WI38 (cell line): ENCODE measurements around the gene ELMOD3.

Source experiments
- H3K4me3 ChIP-seq: 2 replicates; pipeline ENCODE4 v1.5.1; 2011; ENCODE audit warnings: low read depth, mild to moderate bottlenecking, control low read depth, low read length
- TF ChIP-seq, protein P1 (sequence below): IDR thresholded peaks from 2 replicates; pipeline ENCODE4 v1.5.1; 2012; ENCODE audit warnings: low read depth, mild to moderate bottlenecking, control low read depth, low read length

The ELMOD3 gene

DNA sequence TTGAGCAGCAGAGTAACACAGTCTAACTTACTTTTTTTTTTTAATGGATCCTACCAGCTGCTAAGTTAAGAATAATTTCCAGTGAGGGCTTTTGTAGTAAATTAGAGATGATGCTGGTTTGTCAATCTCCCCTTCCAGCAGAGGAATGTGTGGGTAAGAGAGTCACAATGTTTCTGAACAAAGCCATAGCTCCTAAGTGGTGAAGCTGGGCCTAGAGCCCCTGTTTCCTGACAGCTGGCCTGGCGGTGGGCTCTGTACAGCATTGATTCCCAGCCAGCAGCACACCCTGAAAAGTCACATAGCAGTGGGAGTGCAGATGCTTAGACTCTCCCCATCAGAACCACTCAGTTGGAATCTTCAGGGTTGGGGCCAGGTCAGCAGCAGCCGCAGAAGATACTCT, 31.2 kb downstream of the ELMOD3 start:
- H3K4me3 ChIP-seq: no peak overlapping the region
- TF ChIP-seq, protein P1, sequence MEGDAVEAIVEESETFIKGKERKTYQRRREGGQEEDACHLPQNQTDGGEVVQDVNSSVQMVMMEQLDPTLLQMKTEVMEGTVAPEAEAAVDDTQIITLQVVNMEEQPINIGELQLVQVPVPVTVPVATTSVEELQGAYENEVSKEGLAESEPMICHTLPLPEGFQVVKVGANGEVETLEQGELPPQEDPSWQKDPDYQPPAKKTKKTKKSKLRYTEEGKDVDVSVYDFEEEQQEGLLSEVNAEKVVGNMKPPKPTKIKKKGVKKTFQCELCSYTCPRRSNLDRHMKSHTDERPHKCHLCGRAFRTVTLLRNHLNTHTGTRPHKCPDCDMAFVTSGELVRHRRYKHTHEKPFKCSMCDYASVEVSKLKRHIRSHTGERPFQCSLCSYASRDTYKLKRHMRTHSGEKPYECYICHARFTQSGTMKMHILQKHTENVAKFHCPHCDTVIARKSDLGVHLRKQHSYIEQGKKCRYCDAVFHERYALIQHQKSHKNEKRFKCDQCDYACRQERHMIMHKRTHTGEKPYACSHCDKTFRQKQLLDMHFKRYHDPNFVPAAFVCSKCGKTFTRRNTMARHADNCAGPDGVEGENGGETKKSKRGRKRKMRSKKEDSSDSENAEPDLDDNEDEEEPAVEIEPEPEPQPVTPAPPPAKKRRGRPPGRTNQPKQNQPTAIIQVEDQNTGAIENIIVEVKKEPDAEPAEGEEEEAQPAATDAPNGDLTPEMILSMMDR: no peak

DNA sequence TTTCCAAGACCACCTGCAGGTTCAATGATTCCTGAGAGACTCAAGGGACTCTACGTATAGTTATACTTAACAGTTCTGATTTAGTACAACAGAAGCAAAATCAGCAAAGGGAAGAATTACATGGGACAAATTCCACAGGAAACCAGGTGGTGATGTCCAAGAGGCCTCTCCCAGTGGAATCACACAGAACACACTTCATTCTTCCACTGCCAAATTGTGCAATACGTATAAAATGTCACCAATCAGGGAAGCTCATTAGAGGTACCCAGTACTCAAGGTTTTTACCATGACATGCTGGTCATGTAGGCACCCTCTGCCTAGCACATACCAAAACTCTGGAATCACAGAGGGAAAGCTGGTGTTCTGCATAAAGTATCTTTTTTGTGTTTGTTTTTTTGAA, 33.2 kb downstream of the ELMOD3 start:
- TF ChIP-seq, protein P1: no peak
- H3K4me3 ChIP-seq: no peak overlapping the region

DNA sequence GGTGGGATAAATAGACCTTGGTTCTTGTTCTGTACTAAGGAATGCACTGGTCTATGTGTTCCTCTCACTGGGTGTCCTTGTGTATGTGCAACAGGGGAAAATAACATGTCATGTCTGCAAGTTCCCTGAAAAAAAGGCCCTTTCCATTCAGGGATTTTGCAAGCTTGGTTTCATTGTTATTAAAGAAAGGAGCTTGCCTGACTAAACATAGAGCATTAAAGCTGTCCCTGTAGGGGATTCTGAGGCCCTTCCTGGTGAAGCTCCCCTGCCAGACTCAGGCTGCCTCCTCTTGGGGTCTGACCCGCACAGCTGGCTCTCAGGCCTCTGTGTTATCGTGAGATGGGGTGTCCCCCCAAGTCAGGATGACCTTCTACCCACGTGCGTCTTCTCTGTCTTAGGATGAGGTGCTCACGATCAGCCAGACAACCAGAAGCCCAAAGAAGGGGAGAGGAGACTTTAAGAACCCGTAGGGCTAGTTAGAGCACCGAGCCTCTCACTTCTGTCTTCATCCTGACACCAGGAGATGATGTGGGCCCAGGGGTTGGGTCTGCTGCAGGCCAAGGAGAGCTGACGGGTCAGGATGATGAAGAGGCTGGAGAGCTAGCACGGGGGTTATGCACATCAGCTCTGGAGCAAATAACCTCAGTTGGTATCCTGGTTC, 34.4 kb downstream of the ELMOD3 start:
- H3K4me3 ChIP-seq: no peak overlapping the region

DNA sequence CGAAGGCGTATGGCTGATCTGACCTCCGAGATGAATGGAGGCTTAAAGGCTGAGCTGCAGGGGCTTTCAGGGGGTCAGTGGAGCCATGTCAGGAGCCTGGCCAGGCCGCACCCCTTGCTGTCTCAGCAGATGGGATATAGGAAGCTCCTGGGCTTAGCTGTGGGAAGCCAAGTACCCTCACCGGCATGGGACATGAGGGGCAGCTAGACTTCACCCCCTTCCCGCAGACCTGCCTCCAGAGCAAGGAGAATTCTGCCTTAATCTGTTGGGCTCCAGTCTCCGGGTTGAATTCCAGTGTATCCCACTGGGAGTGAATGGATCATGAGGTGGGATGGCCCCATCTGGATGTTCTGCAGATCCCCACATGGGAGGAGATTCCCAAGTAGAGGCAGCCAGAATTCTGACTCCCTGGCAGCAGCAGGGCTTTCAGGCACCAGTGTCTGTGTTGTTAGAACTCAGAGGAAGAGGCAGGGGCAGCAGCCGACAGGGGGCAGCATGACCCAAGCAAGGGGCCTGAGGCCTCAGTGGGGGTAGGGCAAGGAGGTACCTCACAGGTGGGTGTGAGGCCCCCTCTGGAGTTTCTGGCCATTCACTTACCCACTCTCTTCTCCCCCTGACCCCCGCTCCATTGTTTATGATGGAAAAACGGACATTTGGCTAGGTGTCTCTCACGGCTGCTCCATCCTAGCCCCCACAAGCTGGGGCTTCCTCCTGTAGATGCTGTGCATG, 36.5 kb downstream of the ELMOD3 start:
- TF ChIP-seq, protein P1: peak; percentile 81
- no peak overlapping the region for H3K4me3 ChIP-seq

More for the DNA sequence above, 34.4 kb downstream of the ELMOD3 start:
- TF ChIP-seq, protein P1: no peak

DNA sequence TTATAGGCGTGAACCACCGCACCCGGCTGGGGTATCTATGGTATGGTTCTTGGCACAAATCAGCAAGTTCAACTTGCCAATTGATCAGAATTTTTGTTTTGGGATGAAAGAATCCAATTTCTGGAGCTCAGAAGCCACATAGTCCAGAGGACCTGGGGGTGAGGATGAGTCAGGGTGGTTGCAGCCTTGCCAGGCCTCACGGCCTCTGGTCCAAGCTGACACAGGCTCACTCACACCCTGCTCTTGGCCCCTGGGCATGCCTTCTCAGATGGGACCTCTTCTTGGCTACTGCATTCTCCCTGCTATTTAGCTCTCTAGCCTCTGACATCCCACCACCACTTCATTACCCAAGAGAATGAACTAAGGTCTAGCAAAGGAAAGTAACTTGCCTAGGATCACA, 39.3 kb downstream of the ELMOD3 start:
- H3K4me3 ChIP-seq: no peak overlapping the region
- TF ChIP-seq, protein P1: no peak

DNA sequence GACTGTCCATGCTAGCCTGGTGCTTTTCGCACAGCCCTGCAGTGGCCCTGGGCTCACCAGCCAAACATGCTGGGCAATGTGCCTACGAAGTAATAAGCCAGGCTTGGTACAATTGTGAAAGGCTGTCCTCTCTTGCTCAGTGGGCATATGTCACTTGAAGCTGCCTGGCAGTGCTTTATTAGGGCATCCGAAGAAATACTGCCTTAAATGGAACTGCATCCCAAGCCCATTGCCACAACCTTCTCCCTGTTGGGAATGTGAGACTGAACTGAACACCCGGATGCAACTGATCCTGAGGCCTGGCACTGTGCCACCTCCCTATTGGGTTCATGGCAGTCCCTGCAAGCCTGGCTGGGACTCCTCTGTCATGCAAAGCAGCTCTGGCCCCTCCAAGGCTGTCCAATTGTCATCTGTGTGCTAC, 39.7 kb downstream of the ELMOD3 start:
- TF ChIP-seq, protein P1: no peak
- no peak overlapping the region for H3K4me3 ChIP-seq

DNA sequence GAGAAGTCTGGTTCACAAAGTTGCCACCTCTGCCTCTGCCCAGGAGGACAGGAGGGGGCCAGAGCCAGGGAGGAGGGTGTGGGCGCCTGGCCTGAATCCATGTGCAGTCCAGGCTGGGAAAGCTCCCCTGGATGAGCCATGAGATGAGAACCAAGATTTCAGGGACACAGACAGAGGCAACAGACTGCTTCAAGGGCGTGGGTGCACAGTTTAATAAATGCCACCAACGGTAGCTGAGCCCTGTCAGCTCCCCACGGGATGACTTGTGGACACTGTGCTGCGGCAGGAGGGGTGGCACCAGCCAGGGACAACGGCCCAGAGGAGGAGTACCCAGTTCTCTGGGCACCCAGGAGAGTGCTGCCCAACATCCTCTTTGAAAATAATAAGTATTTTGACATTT, 40.4 kb downstream of the ELMOD3 start:
- no peak overlapping the region for H3K4me3 ChIP-seq
- TF ChIP-seq, protein P1: no peak
